IMR-90 (cell line): ENCODE results near the gene KAZALD1. TPM values are rescaled to one million over a fixed set of nuclear protein-coding genes. Genes with fewer than 3 reads are reported as not detected.

Source experiments
- ATAC-seq: fragments of 200-7000 bp; cut with Tn5 transposase; 2 replicates; pipeline ENCODE4 v1.9.1; 2020; ENCODE audit warnings: low read depth, mild to moderate bottlenecking, moderate library complexity
- BruUV-seq: library from RNA; stranded (reverse); fragments of 400-500 nt; replicated peaks from 2 replicates; lab custom pipeline; 2021; lab: Mats Ljungman, UMichigan
- CTCF ChIA-PET: fragments of 300-600 bp; formaldehyde crosslinking; extraction: SDS; loops from one replicate; lab custom pipeline; 2021; ENCODE audit warnings: antibody characterized with exemption; lab: Yijun Ruan, JAX
- POLR2A ChIA-PET: fragments of 300-600 bp; sonication (Branson Sonifier 250); formaldehyde crosslinking; loops from one replicate; lab custom pipeline; 2022; ENCODE audit warnings: antibody characterized with exemption; ENCODE audit not compliant: unreplicated experiment; lab: Charles Lee
- DNase-seq: peaks from one replicate; pipeline ENCODE4 v3.0.0; 2013
- H2AFZ ChIP-seq: replicated peaks from 2 replicates; pipeline ENCODE3; 2013; ENCODE audit warnings: low read length, mild to moderate bottlenecking; ENCODE audit not compliant: poor library complexity
- H2AK5ac ChIP-seq: 2 replicates; pipeline ENCODE4 v1.6.1; 2013; ENCODE audit warnings: low read depth, low read length, inconsistent platforms
- H2AK9ac ChIP-seq: replicated peaks from 2 replicates; pipeline ENCODE3; 2013; ENCODE audit warnings: mild to moderate bottlenecking, low read depth, low read length, moderate library complexity; ENCODE audit not compliant: poor library complexity
- H2BK120ac ChIP-seq: 2 replicates; pipeline ENCODE4 v1.6.1; 2013; ENCODE audit warnings: low read depth, low read length, inconsistent platforms
- H2BK15ac ChIP-seq: 3 replicates; pipeline ENCODE4 v1.6.1; 2013; ENCODE audit warnings: low read depth, low read length, inconsistent platforms
- H2BK20ac ChIP-seq: 2 replicates; pipeline ENCODE4 v1.6.1; 2013; ENCODE audit warnings: low read depth, mild to moderate bottlenecking, inconsistent platforms, low read length, moderate library complexity
- H2BK5ac ChIP-seq: 2 replicates; pipeline ENCODE4 v1.6.1; 2013; ENCODE audit warnings: mild to moderate bottlenecking, low read depth, low read length, inconsistent platforms; ENCODE audit not compliant: poor library complexity, severe bottlenecking
- H3K14ac ChIP-seq: replicated peaks from 2 replicates; pipeline ENCODE4 v1.6.1; 2013; ENCODE audit warnings: low read depth, low read length, inconsistent platforms
- H3K18ac ChIP-seq: 2 replicates; pipeline ENCODE4 v1.6.1; 2013; ENCODE audit warnings: low read depth, low read length, control low read depth
- H3K23ac ChIP-seq: 2 replicates; pipeline ENCODE4 v1.6.1; 2013; ENCODE audit warnings: low read depth, low read length, inconsistent platforms
- H3K27ac ChIP-seq: 2 replicates; pipeline ENCODE4 v1.5.1; 2013; ENCODE audit warnings: mild to moderate bottlenecking, control low read depth, low read length; ENCODE audit not compliant: insufficient read depth
- H3K27me3 ChIP-seq: 2 replicates; pipeline ENCODE4 v1.6.1; 2013; ENCODE audit warnings: low read length; ENCODE audit not compliant: control insufficient read depth, insufficient read depth
- H3K36me3 ChIP-seq: 2 replicates; pipeline ENCODE4 v1.6.1; 2013; ENCODE audit warnings: low read length, mixed read lengths; ENCODE audit not compliant: control insufficient read depth, insufficient read depth
- H3K4ac ChIP-seq: 2 replicates; pipeline ENCODE4 v1.6.1; 2013; ENCODE audit warnings: low read depth, low read length, inconsistent platforms
- H3K4me1 ChIP-seq: 2 replicates; pipeline ENCODE4 v1.6.1; 2013; ENCODE audit warnings: low read length, mixed read lengths; ENCODE audit not compliant: control insufficient read depth, insufficient read depth
- H3K4me2 ChIP-seq: 2 replicates; pipeline ENCODE4 v1.6.1; 2013; ENCODE audit warnings: low read depth, mild to moderate bottlenecking, control low read depth, low read length, moderate library complexity
- H3K4me3 ChIP-seq: 2 replicates; pipeline ENCODE4 v1.5.1; 2013; ENCODE audit warnings: low read depth, mild to moderate bottlenecking, control low read depth, low read length, moderate library complexity; ENCODE audit not compliant: insufficient read depth
- H3K56ac ChIP-seq: 2 replicates; pipeline ENCODE4 v1.6.1; 2013; ENCODE audit warnings: low read length, inconsistent platforms; ENCODE audit not compliant: insufficient read depth; ENCODE audit errors: extremely low read depth
- H3K79me1 ChIP-seq, 2 experiments: 2 replicates each; pipeline ENCODE4 v1.6.1; 2013; ENCODE audit warnings: low read length in 2 of 2, inconsistent platforms in 1 of 2, low read depth in 1 of 2
- H3K9ac ChIP-seq: 2 replicates; pipeline ENCODE4 v1.6.1; 2013; ENCODE audit warnings: low read depth, low read length, control low read depth
- H3K9me1 ChIP-seq: 2 replicates; pipeline ENCODE4 v1.6.1; 2013; ENCODE audit warnings: low read length, inconsistent platforms; ENCODE audit not compliant: insufficient read depth
- H3K9me3 ChIP-seq: 2 replicates; pipeline ENCODE4 v1.6.1; 2013; ENCODE audit warnings: low read length; ENCODE audit not compliant: control insufficient read depth, insufficient read depth
- H4K20me1 ChIP-seq: 2 replicates; pipeline ENCODE4 v1.6.1; 2013; ENCODE audit warnings: low read length, inconsistent platforms; ENCODE audit not compliant: insufficient read depth
- H4K5ac ChIP-seq: 2 replicates; pipeline ENCODE4 v1.6.1; 2013; ENCODE audit warnings: mild to moderate bottlenecking, low read depth, low read length, control low read depth
- H4K8ac ChIP-seq, 2 experiments: 2 replicates each; pipeline ENCODE4 v1.6.1; 2013; ENCODE audit warnings: low read depth in 2 of 2, low read length in 2 of 2, control low read depth in 1 of 2, inconsistent platforms in 1 of 2
- H4K91ac ChIP-seq: 2 replicates; pipeline ENCODE4 v1.6.1; 2013; ENCODE audit warnings: low read depth, low read length, inconsistent platforms; ENCODE audit not compliant: insufficient read depth
- CTCF ChIP-seq: conservative IDR thresholded peaks from 2 replicates; pipeline ENCODE4 v1.5.1; 2012; ENCODE audit warnings: mild to moderate bottlenecking, low read depth, low read length, improper control_type of control experiment
- ELK1 ChIP-seq: fragments of 150-350 bp; IDR thresholded peaks from 2 replicates; pipeline ENCODE4 v1.6.1; 2016; ENCODE audit warnings: low read depth, mild to moderate bottlenecking, low read length, moderate library complexity, borderline replicate concordance
- RAD21 ChIP-seq: IDR thresholded peaks from 2 replicates; pipeline ENCODE4 v1.6.1; 2012; ENCODE audit warnings: low read length, improper control_type of control experiment
- RCOR1 ChIP-seq: IDR thresholded peaks from 2 replicates; pipeline ENCODE4 v1.6.1; 2012; ENCODE audit warnings: mild to moderate bottlenecking, low read length, improper control_type of control experiment; ENCODE audit not compliant: insufficient replicate concordance
- WGBS, 2 experiments: methylation state at CpG; one replicate each; pipeline versions ENCODE4 v1.1.5 to v1.1.7; 2013; ENCODE audit warnings: missing lambda C conversion rate in 2 of 2; ENCODE audit not compliant: insufficient read length in 1 of 2; ENCODE audit errors: extremely low coverage in 2 of 2; 5-methylcytosine and 5-hydroxymethylcytosine counted together
- dilution Hi-C: fragments of 300-500 bp; cut with HindIII; formaldehyde crosslinking; loops from one replicate; pipeline ENCODE4 v1.14.3; 2018; ENCODE audit warnings: low sequenced_read_pairs; ENCODE audit not compliant: unreplicated experiment
- in situ Hi-C: fragments of 300-500 bp; cut with MboI; formaldehyde crosslinking; loops from 3 replicates; pipeline ENCODE4 v1.14.3; 2019; ENCODE audit warnings: low sequenced_read_pairs, inconsistent platforms, mixed read lengths
- intact Hi-C: fragments of 100-400 bp; cut with micrococcal nuclease; formaldehyde crosslinking; loops from 2 replicates; pipeline ENCODE4 v1.10.0; 2022
- polyA plus RNA-seq, 3 experiments: library from polyadenylated mRNA; depleted of rRNA; stranded (reverse); fragments of >200 nt; gene quantifications; 2 replicates each; pipeline ENCODE4 v1.2.3, GENCODE V29; 2012; ENCODE audit warnings: low replicate concordance in 1 of 3
- total RNA-seq: library from RNA; depleted of rRNA; stranded (reverse); fragments of >200 nt; gene quantifications from 2 replicates; pipeline ENCODE4 v1.2.3, GENCODE V29; 2012

Gene KAZALD1
- total and polyA plus RNA-seq, 2 of the 4 experiments (the other 2 are of a cell fraction): 9.1 to 18.6 TPM

DNA sequence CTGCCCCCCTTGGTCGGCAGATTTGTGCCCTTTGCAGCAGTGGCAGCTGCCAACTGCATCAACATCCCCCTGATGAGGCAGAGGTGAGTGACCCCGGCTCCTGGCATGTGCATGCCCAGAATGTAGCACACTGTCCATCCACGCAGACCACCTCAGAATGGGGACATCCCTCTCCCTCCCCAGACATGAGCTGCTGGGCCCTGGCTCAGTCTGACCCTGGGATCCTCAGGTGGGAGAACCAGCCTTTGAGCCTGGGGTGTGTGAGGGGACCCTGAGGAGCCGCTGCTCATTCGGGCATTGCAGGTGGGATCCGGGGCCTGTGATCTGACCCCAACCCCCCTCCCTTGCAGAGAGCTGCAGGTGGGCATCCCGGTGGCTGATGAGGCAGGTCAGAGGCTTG lies 25.1 kb upstream of the KAZALD1 start:
- in situ Hi-C loops: no loop called here
- no peak overlapping the region for H3K18ac ChIP-seq
- H3K27ac ChIP-seq: no peak overlapping the region
- H2AK9ac ChIP-seq: no peak overlapping the region
- H3K23ac ChIP-seq: no peak overlapping the region
- no peak overlapping the region for H4K8ac ChIP-seq
- BruUV-seq: no TSS peak
- no peak overlapping the region for H2BK120ac ChIP-seq
- no peak overlapping the region for H2BK15ac ChIP-seq
- ChIA-PET POLR2A (no interaction called here), CTCF (no interaction called here)
- H4K91ac ChIP-seq: no peak overlapping the region
- H3K4me3 ChIP-seq: no peak overlapping the region
- H2AK5ac ChIP-seq: no peak overlapping the region
- no peak overlapping the region for H3K14ac ChIP-seq
- no peak overlapping the region for H3K9ac ChIP-seq
- H3K27me3 ChIP-seq: no peaks in the 10 kb centered on the region
- no peak overlapping the region for H2BK20ac ChIP-seq
- no peak for TF ChIP-seq ELK1
- no peak for TF ChIP-seq CTCF
- TF ChIP-seq RCOR1: no peak
- TF ChIP-seq RAD21: no peak
- peaks cover 2% of the 10 kb centered on the region; the same call in 1 of the 2 replicates for H3K9me1 ChIP-seq
- H4K5ac ChIP-seq: no peak overlapping the region
- peaks cover 49% of the 10 kb centered on the region for H3K36me3 ChIP-seq
- dilution Hi-C loops: no loop called here
- intact Hi-C loops: no loop called here
- WGBS, 2 experiments: 80% methylated on average over 5 of the region's 7 CpGs; no CpG with 5 or more reads in 1 of the 2 experiments
- H3K56ac ChIP-seq: no peak overlapping the region
- H3K79me1 ChIP-seq: peaks cover 21 to 59% of the 10 kb centered on the region in 2 experiments; a peak in 3 of 4 replicates
- H2BK5ac ChIP-seq: no peak overlapping the region
- no peaks in the 10 kb centered on the region for H3K9me3 ChIP-seq
- H3K4ac ChIP-seq: no peak overlapping the region
- peaks cover 36% of the 10 kb centered on the region for H4K20me1 ChIP-seq
- no peak for DNase-seq
- no peak for ATAC-seq
- H3K4me1 ChIP-seq: peaks cover 2% of the 10 kb centered on the region
- no peak overlapping the region for H2AFZ ChIP-seq
- no peak overlapping the region for H3K4me2 ChIP-seq
